Muscle layer of duodenum (tissue), 2 donors: ENCODE results near the gene MYL10.

ENCODE experiments used
- H3K27ac ChIP-seq: one replicate; pipeline ENCODE4 v1.7.0; 2013; ENCODE audit warnings: mild to moderate bottlenecking, low read length
- H3K27me3 ChIP-seq: one replicate; pipeline ENCODE4 v1.7.0; 2013; ENCODE audit warnings: low read depth, mild to moderate bottlenecking, control low read depth, low read length
- H3K36me3 ChIP-seq, 2 donors: one replicate each; pipeline ENCODE4 v1.7.0; 2013; ENCODE audit warnings: low read length in 2 of 2, control low read depth in 1 of 2, mild to moderate bottlenecking in 1 of 2; ENCODE audit not compliant: insufficient read depth in 2 of 2, control insufficient read depth in 1 of 2
- H3K4me1 ChIP-seq, 2 donors: one replicate each; pipeline ENCODE4 v1.7.0; 2013; ENCODE audit warnings: low read length in 2 of 2, mild to moderate bottlenecking in 2 of 2, control low read depth in 1 of 2, moderate library complexity in 1 of 2; ENCODE audit not compliant: insufficient read depth in 2 of 2, control insufficient read depth in 1 of 2
- H3K4me3 ChIP-seq, 2 donors: one replicate each; pipeline ENCODE4 v1.7.0; 2013; ENCODE audit warnings: low read length in 2 of 2, low read depth in 1 of 2, mild to moderate bottlenecking in 1 of 2
- H3K9me3 ChIP-seq, 2 donors: one replicate each; pipeline ENCODE4 v1.7.0; 2013; ENCODE audit warnings: low read length in 2 of 2, control low read depth in 1 of 2, mild to moderate bottlenecking in 1 of 2; ENCODE audit not compliant: control insufficient read depth in 1 of 2
- donor health status: healthy.

The MYL10 gene

DNA sequence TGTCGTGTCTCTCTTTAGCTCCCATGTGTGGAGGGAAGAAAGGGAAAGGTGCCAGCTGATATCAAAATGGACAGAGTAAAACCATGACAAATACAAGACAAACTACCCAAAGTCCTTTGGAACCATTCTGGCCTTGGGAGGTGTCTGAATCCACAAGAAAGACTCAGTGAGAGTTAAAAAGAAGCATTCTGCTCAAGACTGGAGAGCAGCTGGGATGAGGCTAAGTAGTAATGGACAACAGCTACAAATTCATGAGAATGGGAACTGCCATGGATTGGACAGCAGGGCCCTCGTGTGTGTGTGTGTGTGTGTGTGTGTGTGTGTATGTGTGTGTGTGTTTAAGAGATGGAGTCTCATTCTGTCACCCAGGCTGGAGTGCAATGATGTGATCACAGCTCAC lies 39.6 kb upstream of the MYL10 start:
- Histone ChIP-seq H3K4me1 (no peaks in the 10 kb centered on the region), H3K27ac (no peak overlapping the region), H3K4me3 (no peak overlapping the region), H3K36me3 (no peaks in the 10 kb centered on the region), H3K9me3 (peaks cover 0 to 4% of the 10 kb centered on the region in 2 donors), H3K27me3 (no peaks in the 10 kb centered on the region)

DNA sequence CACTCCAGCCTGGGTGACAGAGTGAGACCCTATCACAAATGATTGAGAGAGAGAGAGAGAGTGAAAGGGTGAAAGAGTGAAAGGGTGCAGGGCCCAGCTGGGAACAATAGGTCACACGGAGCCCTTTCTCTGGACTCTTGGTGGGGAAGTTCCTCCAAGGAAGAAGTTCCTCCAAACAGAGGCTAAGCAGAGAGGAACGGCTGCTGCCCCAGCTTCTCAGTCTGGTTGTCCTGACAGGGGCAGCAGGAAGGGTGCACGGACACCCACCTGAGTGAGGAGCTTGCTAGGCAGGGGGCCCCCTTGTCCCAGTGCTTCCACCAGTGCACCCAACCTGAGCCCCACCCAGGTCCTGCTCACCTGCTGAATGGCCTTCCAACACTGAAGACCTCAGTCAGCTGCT lies 38.8 kb upstream of the MYL10 start:
- Histone ChIP-seq H3K4me3 (no peak overlapping the region), H3K36me3 (no peaks in the 10 kb centered on the region), H3K9me3 (peaks cover 0 to 4% of the 10 kb centered on the region in 2 donors), H3K27ac (no peak overlapping the region), H3K27me3 (no peaks in the 10 kb centered on the region), H3K4me1 (no peaks in the 10 kb centered on the region)

DNA sequence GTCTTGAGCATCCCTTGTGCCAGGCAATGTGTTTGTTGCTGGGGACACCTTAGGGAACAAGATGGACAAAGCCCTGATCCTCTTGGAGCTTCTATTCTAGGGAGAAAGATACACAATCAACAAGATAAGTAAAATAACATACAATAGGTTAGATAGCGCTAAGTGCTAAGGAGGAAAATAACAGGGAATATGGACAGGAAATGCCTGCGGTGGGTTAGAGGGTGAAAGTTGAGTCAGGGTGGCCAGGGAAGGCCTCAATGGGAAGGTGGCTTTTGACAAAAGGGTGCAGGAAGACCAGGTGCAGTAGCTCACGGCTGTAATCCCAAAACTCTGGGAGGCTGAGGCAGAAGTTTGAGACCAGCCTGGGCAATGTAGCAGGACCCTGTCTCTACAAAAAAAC lies 38.3 kb upstream of the MYL10 start:
- Histone ChIP-seq H3K4me3 (no peak overlapping the region), H3K27me3 (no peaks in the 10 kb centered on the region), H3K36me3 (no peaks in the 10 kb centered on the region), H3K9me3 (peaks cover 0 to 4% of the 10 kb centered on the region in 2 donors), H3K27ac (no peak overlapping the region), H3K4me1 (no peaks in the 10 kb centered on the region)

DNA sequence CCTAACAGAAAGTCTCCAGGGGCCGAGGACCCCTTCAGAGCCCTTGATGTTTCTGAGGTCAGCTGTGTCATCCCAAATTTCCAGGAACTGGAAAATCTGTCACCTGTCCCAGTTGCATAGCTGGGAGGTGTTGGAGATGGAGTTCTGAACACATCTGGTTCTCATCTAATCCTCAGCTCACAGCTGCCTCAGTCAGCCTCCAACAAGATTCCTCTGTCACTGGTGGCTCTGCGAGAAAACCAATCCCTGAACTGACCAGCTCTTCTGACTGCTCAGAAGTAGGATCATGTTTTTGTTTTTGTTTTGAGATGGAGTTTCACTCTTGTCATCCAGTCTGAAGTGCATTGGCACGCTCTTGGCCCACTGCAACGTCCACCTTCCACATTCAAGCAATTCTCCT lies 37.6 kb upstream of the MYL10 start:
- Histone ChIP-seq H3K27ac (no peak overlapping the region), H3K9me3 (peaks cover 0 to 4% of the 10 kb centered on the region in 2 donors), H3K4me3 (no peak overlapping the region), H3K36me3 (no peaks in the 10 kb centered on the region), H3K4me1 (no peaks in the 10 kb centered on the region), H3K27me3 (no peaks in the 10 kb centered on the region)

DNA sequence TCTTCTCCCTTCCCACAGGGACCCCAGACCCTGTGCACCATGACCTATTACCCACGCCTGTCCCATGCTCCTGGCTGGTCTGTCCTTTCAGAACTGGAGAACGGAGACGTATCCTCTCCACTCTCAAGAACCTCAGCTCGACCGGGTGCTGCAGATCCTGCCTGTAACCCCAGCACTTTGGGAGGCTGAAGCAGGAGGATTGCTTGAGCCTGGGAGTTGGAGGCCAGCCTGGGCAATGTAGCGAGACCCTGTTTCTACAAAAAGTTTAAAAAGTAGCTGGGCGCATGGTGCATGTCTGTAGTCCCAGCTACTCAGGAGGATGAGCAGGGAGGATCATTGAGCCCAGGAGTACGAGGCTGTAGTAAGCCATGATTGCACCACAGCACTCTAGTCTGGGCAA lies 37.2 kb upstream of the MYL10 start:
- no peaks in the 10 kb centered on the region for H3K4me1 ChIP-seq
- no peak overlapping the region for H3K4me3 ChIP-seq
- no peaks in the 10 kb centered on the region for H3K36me3 ChIP-seq
- peaks cover 0 to 4% of the 10 kb centered on the region in 2 donors for H3K9me3 ChIP-seq
- no peak overlapping the region for H3K27ac ChIP-seq
- H3K27me3 ChIP-seq = no peaks in the 10 kb centered on the region

DNA sequence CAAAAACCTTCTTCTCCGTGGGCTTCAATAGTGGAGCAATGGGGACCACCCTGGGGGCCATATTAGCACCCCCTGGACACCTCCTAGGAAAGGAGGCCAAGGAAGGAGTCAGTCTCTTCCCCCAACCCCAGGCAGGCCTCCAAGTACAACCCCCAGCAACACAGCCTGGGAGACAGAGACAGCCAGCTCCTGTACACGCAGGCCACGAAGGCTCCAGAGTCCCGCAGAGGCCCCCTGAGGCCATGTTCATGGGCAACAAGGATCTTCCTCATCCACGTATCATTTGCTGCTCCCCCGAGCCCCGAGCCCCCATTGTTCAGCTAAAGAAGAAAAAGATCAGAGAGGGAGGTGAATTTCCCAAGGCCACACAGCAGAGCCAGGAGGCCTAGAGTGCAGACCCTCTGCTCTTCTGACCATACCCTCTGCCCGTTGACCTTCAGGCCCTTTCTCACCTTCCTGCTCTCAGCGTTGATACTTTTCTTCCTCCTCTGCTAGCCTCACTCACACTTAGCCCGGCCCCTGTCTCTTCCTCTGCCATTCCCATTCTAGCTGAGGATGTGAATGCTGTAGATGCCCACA lies 35.9 kb upstream of the MYL10 start:
- no peaks in the 10 kb centered on the region for H3K36me3 ChIP-seq
- H3K27ac ChIP-seq = no peak overlapping the region
- H3K4me1 ChIP-seq = no peaks in the 10 kb centered on the region
- H3K4me3 ChIP-seq = no peak overlapping the region
- peaks cover 0 to 4% of the 10 kb centered on the region in 2 donors for H3K9me3 ChIP-seq
- no peaks in the 10 kb centered on the region for H3K27me3 ChIP-seq

DNA sequence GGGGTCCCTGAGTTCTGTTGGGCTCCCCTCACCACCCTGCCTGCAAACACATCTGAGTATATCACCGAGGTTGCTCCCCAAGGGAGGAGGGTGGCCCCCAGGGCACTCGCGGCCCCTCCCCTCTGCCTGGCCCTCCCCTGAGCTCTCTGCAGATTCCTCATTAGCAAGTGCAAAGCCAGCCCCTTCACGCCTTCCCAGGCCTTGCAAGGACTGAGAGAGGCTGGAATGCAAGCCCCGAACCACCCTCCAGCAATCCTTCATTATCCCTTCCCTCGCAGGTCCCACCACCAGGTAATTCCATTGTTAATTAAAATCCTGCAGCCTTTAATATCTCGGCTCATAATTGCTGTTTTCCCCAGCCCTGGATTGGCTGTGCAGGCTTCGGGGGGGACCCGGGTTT lies 35.3 kb upstream of the MYL10 start:
- Histone ChIP-seq H3K27ac (no peak overlapping the region), H3K27me3 (no peaks in the 10 kb centered on the region), H3K4me1 (no peaks in the 10 kb centered on the region), H3K36me3 (no peaks in the 10 kb centered on the region), H3K4me3 (no peak overlapping the region), H3K9me3 (peaks cover 0 to 4% of the 10 kb centered on the region in 2 donors)

DNA sequence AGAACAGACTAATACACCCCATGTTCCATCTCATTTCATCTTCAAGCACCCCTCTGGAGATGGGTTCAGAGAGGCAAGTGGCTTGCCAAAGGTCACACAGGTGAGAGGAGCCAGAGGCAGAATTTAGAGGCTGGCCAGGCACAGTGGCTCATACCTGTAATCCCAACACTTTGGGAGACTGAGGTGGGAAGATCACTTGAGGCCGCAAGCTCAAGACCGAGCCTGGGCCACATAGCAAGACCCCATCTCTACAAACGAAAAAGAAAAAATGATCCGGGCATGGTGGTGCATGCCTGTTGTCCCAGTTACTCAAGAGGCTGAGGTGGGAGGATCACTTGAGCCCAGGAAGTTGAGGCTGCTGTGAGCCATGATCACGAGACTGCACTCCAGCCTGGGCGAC lies 34.7 kb upstream of the MYL10 start:
- peaks cover 0 to 2% of the 10 kb centered on the region in 2 donors for H3K9me3 ChIP-seq
- no peak overlapping the region for H3K4me3 ChIP-seq
- no peaks in the 10 kb centered on the region for H3K27me3 ChIP-seq
- no peaks in the 10 kb centered on the region for H3K36me3 ChIP-seq
- no peak overlapping the region for H3K27ac ChIP-seq
- H3K4me1 ChIP-seq = no peaks in the 10 kb centered on the region

DNA sequence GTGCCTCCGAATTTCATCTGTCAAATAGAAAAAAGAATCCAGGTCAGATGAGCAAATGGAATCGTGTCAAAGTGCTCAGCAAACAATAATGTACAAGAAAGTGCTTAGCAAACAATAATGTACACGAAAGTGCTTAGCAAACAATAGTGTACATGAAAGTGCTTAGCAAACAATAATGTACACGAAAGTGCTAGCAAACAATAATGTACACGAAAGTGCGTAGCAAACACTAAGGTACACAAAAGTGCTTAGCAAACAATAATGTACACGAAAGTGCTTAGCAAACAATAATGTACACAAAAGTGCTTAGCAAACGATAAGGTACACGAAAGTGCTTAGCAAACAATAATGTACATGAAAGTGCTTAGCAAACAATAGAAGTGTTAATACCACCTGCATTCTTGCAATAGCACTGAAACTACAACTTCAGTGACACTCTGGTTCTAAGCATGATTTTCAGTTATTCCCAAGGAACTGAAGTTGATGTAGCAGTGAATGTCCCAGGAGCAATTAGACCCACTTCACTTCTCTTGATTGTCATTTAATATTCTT lies 33.4 kb upstream of the MYL10 start:
- no peak overlapping the region for H3K4me3 ChIP-seq
- no peaks in the 10 kb centered on the region for H3K36me3 ChIP-seq
- no peaks in the 10 kb centered on the region for H3K9me3 ChIP-seq
- H3K27ac ChIP-seq = no peak overlapping the region
- H3K27me3 ChIP-seq = no peaks in the 10 kb centered on the region
- H3K4me1 ChIP-seq = no peaks in the 10 kb centered on the region

DNA sequence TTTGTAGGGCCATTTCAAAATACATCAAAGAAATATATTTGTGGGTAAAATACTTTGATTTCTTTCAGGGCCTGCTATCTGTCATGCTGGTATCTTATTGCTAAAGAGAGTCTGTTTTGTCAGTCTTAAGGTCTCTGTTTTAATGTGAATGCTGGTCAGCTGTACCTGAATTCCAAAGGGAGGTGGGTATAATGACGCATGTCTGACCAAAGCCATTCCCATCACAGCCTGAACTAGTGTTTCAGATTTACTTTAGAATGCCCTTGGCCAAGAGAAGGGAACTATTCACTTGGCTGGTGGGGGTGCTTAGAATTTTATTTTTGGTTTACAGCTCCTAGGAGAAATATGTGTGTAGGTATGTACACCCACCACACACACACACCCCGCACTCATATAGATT lies 30.6 kb upstream of the MYL10 start:
- Histone ChIP-seq H3K4me3 (no peak overlapping the region), H3K27me3 (no peaks in the 10 kb centered on the region), H3K4me1 (no peaks in the 10 kb centered on the region), H3K9me3 (no peaks in the 10 kb centered on the region), H3K27ac (no peak overlapping the region), H3K36me3 (no peaks in the 10 kb centered on the region)

DNA sequence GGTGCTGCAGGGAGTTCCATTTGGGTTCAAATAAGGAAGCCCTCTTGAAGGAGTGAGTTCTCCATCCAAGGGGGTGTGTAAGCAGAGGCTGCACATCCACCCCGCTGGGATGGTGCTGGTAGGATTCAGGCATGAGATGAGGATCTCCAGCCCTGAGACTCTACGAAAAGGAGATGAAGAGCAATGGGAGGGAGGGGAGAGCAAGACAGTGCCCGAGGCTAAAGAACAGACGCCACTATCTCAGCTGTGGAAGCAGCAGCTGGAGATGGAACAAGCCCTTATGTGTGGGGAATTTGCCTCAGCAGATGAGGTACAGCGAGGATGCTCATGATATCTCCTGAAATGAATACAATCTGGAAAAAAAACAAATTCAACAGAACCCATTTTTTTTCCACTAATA lies 28.1 kb upstream of the MYL10 start:
- Histone ChIP-seq H3K4me1 (no peaks in the 10 kb centered on the region), H3K4me3 (no peak overlapping the region), H3K27me3 (no peaks in the 10 kb centered on the region), H3K36me3 (no peaks in the 10 kb centered on the region), H3K27ac (no peak overlapping the region), H3K9me3 (no peaks in the 10 kb centered on the region)

DNA sequence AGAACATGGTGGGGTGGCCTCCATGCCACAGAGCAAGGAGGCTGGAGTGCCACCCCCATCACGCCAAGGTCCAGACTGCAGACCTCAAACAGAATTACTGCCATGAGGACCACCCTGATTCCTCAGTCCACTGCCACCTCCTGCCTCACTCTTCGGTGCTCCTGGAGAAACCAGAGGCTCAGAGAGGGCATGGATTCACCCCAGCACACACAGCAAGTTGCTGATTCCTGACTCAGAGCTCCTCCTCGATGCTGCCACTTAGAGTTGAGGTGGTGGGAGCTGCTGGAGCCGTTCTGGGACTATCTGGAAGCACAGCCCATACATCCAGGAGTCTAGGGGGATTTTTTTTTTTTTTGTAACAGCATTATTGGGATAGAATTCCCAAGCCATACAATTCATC lies 22.0 kb upstream of the MYL10 start:
- no peaks in the 10 kb centered on the region for H3K9me3 ChIP-seq
- no peak overlapping the region for H3K4me3 ChIP-seq
- H3K27me3 ChIP-seq = no peaks in the 10 kb centered on the region
- no peaks in the 10 kb centered on the region for H3K36me3 ChIP-seq
- H3K27ac ChIP-seq = no peak overlapping the region
- no peaks in the 10 kb centered on the region for H3K4me1 ChIP-seq
